Kidney (tissue), 14 donors: Measurements from ENCODE around the gene MASP2. TPM values are rescaled to one million over a fixed set of nuclear protein-coding genes. Genes with fewer than 3 reads are reported as not detected.

Experiments used
- DNase-seq, 5 donors: peaks; one replicate each; pipeline ENCODE4 v3.0.0-alpha.2; 2013 to 2020
- FAIRE-seq: peaks from 2 replicates; lab custom pipeline; 2012; peaks lifted over from hg19 to GRCh38; lab: Jason Lieb, UNC
- H3K27ac ChIP-seq, 2 donors: one replicate each; pipeline ENCODE4 v1.7.0; 2013; ENCODE audit warnings: low read depth in 2 of 2, low read length in 2 of 2, inconsistent platforms in 1 of 2
- H3K27me3 ChIP-seq: one replicate; pipeline ENCODE4 v1.7.1; 2013; ENCODE audit warnings: low read length, inconsistent platforms; ENCODE audit not compliant: control insufficient read depth, insufficient read depth
- H3K36me3 ChIP-seq, 3 donors: one replicate each; pipeline versions ENCODE4 v1.7.0 to v1.7.1; 2013; ENCODE audit warnings: low read length in 3 of 3, control low read depth in 1 of 3, inconsistent platforms in 1 of 3; ENCODE audit not compliant: insufficient read depth in 3 of 3, control insufficient read depth in 2 of 3
- H3K4me1 ChIP-seq, 3 donors: one replicate each; pipeline versions ENCODE4 v1.7.0 to v1.7.1; 2013; ENCODE audit warnings: low read length in 3 of 3, inconsistent platforms in 1 of 3, low read depth in 1 of 3; ENCODE audit not compliant: control insufficient read depth in 2 of 3, insufficient read depth in 2 of 3
- H3K4me3 ChIP-seq, 3 donors: one replicate each; pipeline versions ENCODE4 v1.7.0 to v1.8.1; 2013; ENCODE audit warnings: low read length in 3 of 3, control low read depth in 1 of 3, inconsistent platforms in 1 of 3
- H3K9ac ChIP-seq, 3 donors: one replicate each; pipeline versions ENCODE4 v1.7.0 to v1.7.1; 2013; ENCODE audit warnings: low read length in 3 of 3, control low read depth in 1 of 3, inconsistent platforms in 1 of 3
- H3K9me3 ChIP-seq, 3 donors: one replicate each; pipeline versions ENCODE4 v1.7.0 to v1.7.1; 2013; ENCODE audit warnings: low read length in 3 of 3, control low read depth in 1 of 3, inconsistent platforms in 1 of 3; ENCODE audit not compliant: control insufficient read depth in 2 of 3, insufficient read depth in 1 of 3
- intact Hi-C: fragments of 100-400 bp; cut with DNase I; formaldehyde crosslinking; loops from one replicate; pipeline ENCODE4 v1.11.1; 2022
- polyA plus RNA-seq: library from polyadenylated mRNA; stranded (reverse); fragments of 350-450 nt; fragmentation: Illumina TruSeq; extraction: RNeasy Lipid Tissue Mini Kit (QIAGEN cat#74804); gene quantifications from one replicate; pipeline ENCODE4 v1.2.3, GENCODE V29; 2014; ENCODE audit warnings: low read depth, low replicate concordance; ENCODE audit not compliant: insufficient read depth
- total RNA-seq: library from RNA; stranded (reverse); fragmentation: NEBNext Ultra II Directional; extraction: Animal tissue kit (Norgen Biotek cat#: 25700); gene quantifications from one replicate; pipeline ENCODE4 v1.2.1, GENCODE V29; 2021
- TF ChIP-seq, protein P1 (sequence below): IDR thresholded peaks from 3 replicates; pipeline ENCODE4 v1.5.1; 2012; ENCODE audit warnings: mild to moderate bottlenecking, moderate library complexity, borderline replicate concordance; ENCODE audit not compliant: insufficient read depth; ENCODE audit errors: extremely low read depth
- donor health status: control.
- donor health status: control.
- donor health status: control.
- donor health status: control.
- donor health status: control.
- donor health status: DM: yes; HTN: yes; CAD: no.
- donor health status: Normal renal cell carcinoma (clear cell type).

The MASP2 gene
- total and polyA plus RNA-seq, 2 donors from 2014 or later, result not detected

DNA sequence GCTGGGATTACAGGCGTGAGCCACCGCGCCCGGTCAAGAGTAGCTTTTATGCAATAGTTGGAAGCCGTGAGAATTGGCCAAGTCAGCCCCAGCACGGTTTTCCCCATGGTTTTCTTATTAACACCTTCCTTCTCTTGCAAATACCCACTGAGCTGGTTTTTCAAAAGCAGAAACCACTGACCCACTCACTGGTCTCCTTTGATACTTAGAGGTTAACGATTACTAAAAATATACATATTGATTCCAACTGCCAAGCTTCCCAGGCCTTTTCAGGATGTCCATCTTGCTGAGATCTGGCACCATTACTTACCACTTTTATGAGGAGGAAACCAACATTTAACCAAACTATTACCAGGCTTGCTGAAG lies 60.5 kb downstream of the MASP2 start:
- intact Hi-C loops, result no loop called here
- FAIRE-seq, result no peak
- no peaks in the 10 kb centered on the region for H3K4me1 ChIP-seq

DNA sequence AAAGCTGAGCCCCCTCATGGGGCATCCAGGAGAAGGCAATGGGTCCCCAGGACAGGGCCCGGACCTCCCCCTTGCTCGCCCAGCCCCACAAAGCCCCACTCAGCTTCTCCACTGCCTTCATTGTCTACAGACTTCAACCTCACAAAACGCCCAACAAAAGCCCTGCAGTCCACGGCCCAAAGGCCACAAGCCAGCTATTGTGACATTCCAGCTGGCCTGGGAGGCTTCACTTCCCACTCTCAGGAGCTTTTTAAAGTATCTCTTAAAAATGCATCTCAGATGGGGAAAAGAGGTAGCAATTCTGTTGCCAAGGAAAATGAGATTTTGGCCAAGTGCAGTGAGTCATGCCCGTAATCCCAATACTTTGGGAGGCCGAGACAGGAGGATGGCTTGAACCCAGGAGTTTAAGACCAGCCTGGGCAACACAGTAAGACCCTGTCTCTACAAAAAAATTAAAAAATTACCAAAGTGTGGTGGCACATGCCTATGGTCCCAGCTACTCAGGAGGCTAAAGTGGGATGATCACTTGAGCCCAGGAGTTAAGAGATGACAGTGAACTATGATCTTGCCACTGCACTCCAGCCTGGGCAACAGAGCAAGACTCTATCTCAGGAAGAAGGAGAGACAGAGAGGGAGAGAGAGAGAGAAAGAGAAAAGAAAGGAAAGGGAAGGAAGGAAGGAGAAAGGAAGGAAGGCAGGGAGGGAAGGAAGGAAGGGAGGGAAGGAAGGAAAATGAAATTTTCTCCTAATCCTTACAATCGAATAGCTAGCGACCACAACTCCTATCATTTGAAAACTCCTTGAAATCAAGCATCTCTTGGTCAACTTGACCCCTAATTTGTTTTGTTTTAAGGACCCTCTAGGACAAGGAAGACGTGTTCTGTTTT lies 66.0 kb downstream of the MASP2 start:
- H3K4me3 ChIP-seq, result no peak overlapping the region

More for the DNA sequence above, 60.5 kb downstream of the MASP2 start:
- no peak overlapping the region for H3K27ac ChIP-seq
- no peaks in the 10 kb centered on the region for H3K36me3 ChIP-seq
- H3K9me3 ChIP-seq, result no peaks in the 10 kb centered on the region
- no peak overlapping the region for H3K4me3 ChIP-seq
- no peak overlapping the region for H3K9ac ChIP-seq
- no peaks in the 10 kb centered on the region for H3K27me3 ChIP-seq
- TF ChIP-seq, protein P1, sequence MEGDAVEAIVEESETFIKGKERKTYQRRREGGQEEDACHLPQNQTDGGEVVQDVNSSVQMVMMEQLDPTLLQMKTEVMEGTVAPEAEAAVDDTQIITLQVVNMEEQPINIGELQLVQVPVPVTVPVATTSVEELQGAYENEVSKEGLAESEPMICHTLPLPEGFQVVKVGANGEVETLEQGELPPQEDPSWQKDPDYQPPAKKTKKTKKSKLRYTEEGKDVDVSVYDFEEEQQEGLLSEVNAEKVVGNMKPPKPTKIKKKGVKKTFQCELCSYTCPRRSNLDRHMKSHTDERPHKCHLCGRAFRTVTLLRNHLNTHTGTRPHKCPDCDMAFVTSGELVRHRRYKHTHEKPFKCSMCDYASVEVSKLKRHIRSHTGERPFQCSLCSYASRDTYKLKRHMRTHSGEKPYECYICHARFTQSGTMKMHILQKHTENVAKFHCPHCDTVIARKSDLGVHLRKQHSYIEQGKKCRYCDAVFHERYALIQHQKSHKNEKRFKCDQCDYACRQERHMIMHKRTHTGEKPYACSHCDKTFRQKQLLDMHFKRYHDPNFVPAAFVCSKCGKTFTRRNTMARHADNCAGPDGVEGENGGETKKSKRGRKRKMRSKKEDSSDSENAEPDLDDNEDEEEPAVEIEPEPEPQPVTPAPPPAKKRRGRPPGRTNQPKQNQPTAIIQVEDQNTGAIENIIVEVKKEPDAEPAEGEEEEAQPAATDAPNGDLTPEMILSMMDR, result no peak
- no peak for DNase-seq

DNA sequence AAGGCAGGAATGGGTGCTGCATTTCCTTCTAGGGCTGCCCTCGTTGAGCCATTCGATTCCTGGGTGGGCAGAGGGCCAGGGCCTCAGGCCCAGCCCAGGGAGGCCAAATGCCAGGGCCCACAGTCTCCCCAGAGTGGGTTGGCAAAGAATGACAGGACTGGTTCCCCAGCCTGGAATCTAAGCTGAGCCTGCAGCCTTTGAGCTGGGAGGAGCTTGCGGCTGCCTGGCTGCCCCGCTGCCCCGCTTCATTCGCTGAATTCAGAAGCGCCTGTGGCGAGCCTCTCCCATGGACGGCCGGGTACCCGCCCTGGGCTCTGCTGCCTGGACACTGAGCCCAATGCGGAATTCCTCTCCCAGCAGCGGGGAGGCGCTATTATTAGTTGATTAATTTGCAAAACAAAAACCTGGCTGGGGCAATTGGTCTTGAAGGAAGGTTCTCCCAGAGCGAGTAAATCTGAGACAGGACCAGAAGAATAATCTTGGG lies 66.9 kb downstream of the MASP2 start:
- DNase-seq, result peak; percentile 76 to 89 (median 84)
- H3K4me1 ChIP-seq, result peaks cover 0 to 8% (median 0%) of the 10 kb centered on the region in 3 donors
- peak overlapping the region in 1 of 3 donors; percentile 40 for H3K4me3 ChIP-seq
- peak; percentile 13 for FAIRE-seq
- no peaks in the 10 kb centered on the region for H3K27me3 ChIP-seq
- H3K36me3 ChIP-seq, result no peaks in the 10 kb centered on the region
- no peaks in the 10 kb centered on the region for H3K9me3 ChIP-seq
- intact Hi-C loops, result no loop called here
- TF ChIP-seq, protein P1, result peak; percentile 24
- peak overlapping the region in 1 of 3 donors; percentile 12 for H3K9ac ChIP-seq
- no peak overlapping the region for H3K27ac ChIP-seq

More for the DNA sequence above, 66.0 kb downstream of the MASP2 start:
- Histone ChIP-seq H3K27me3 (no peaks in the 10 kb centered on the region), H3K4me1 (peaks cover 0 to 6% (median 0%) of the 10 kb centered on the region in 3 donors), H3K9me3 (no peaks in the 10 kb centered on the region), H3K27ac (no peak overlapping the region), H3K9ac (peak overlapping the region in 1 of 3 donors; percentile 12), H3K36me3 (no peaks in the 10 kb centered on the region)
- TF ChIP-seq, protein P1, result no peak
- FAIRE-seq, result no peak
- no peak for DNase-seq
- intact Hi-C loops, result no loop called here
